T follicular helper cell (primary cell): Measurements from ENCODE around the gene KRT39.

Source experiments
- DNase-seq: peaks from one replicate; pipeline ENCODE4 v3.0.0-alpha.2; 2020; ENCODE audit warnings: low read depth

KRT39 gene

GRCh38 chr17:40980596-40980995 lies 13.8 kb upstream of the KRT39 start:
- DNase-seq: no peak

- no peak for DNase-seq
Observed at GRCh38 chr17:40980117-40980516, 13.4 kb upstream of the KRT39 start.

GRCh38 chr17:40978575-40979151 lies 11.9 kb upstream of the KRT39 start:
- DNase-seq: no peak

- no peak for DNase-seq
Observed at GRCh38 chr17:40975516-40975915, 8.8 kb upstream of the KRT39 start.

- no peak for DNase-seq
Observed at GRCh38 chr17:40974366-40974765, 7.6 kb upstream of the KRT39 start.

- DNase-seq: no peak
Observed at GRCh38 chr17:40967582-40967981, 834 bp upstream of the KRT39 start.

- no peak for DNase-seq
Observed at GRCh38 chr17:40963838-40964237, 2.9 kb downstream of the KRT39 start.

GRCh38 chr17:40962059-40962561 lies 4.6 kb downstream of the KRT39 start:
- DNase-seq: no peak

GRCh38 chr17:40961591-40961990 lies 5.2 kb downstream of the KRT39 start:
- no peak for DNase-seq

GRCh38 chr17:40960144-40960543 lies 6.6 kb downstream of the KRT39 start:
- DNase-seq: no peak

GRCh38 chr17:40958086-40958953 lies 8.4 kb downstream of the KRT39 start:
- no peak for DNase-seq

- DNase-seq: no peak
Observed at GRCh38 chr17:40956401-40957254, 10.1 kb downstream of the KRT39 start.

GRCh38 chr17:40953881-40954280 lies 12.9 kb downstream of the KRT39 start:
- no peak for DNase-seq

- no peak for DNase-seq
Observed at GRCh38 chr17:40952661-40953060, 14.1 kb downstream of the KRT39 start.

- DNase-seq: no peak
Observed at GRCh38 chr17:40952154-40952553, 14.6 kb downstream of the KRT39 start.

- DNase-seq: no peak
Observed at GRCh38 chr17:40951011-40951622, 15.6 kb downstream of the KRT39 start.

- no peak for DNase-seq
Observed at GRCh38 chr17:40950176-40950575, 16.6 kb downstream of the KRT39 start.

GRCh38 chr17:40949418-40949817 lies 17.3 kb downstream of the KRT39 start:
- DNase-seq: no peak

GRCh38 chr17:40947929-40948328 lies 18.8 kb downstream of the KRT39 start:
- no peak for DNase-seq

GRCh38 chr17:40945414-40945813 lies 21.3 kb downstream of the KRT39 start:
- no peak for DNase-seq

- DNase-seq: no peak
Observed at GRCh38 chr17:40944531-40944930, 22.2 kb downstream of the KRT39 start.

- DNase-seq: no peak
Observed at GRCh38 chr17:40942553-40942952, 24.2 kb downstream of the KRT39 start.
